ENCODE results near the gene ARFGEF2. TPM values are rescaled to one million over a fixed set of nuclear protein-coding genes. Genes with fewer than 3 reads are reported as not detected.

The ARFGEF2 gene
- total RNA-seq, 8 experiments from 2014 or later = 13.1 to 34.3 (median 23.9) TPM

- in situ Hi-C loops (cut with MboI; ENCODE audit: low pct_unique_long_range_greater_than_20kb in 2 of 9, low sequenced_read_pairs in 9 of 9, unreplicated experiment in 9 of 9) = no loop called here
- Histone ChIP-seq H3K4me1 (replicated peaks in 1 of 2) (no peaks in the 10 kb centered on the region), H3K27ac (no peak overlapping the region), H3K4me3 (no peak overlapping the region)
- no peak for ATAC-seq (replicated peaks in 6 of 8)
- WGBS, 10 experiments = 83 to 96% (median 90%) methylated on average over 2 to 6 of the region's 10 CpGs; no CpG with 5 or more reads in 5 of the 10 experiments
Observed at GRCh38 chr20:48951041-48951440, 29.5 kb downstream of the ARFGEF2 start.

GRCh38 chr20:48951646-48952045, 30.1 kb downstream of the ARFGEF2 start:
- no peak overlapping the region for H3K27ac ChIP-seq
- no peak for ATAC-seq (replicated peaks in 6 of 8)
- H3K4me1 ChIP-seq (replicated peaks in 1 of 2) = no peaks in the 10 kb centered on the region
- 23 to 100% (median 84%) methylated on average over 1 to 4 of the region's 4 CpGs for WGBS, 10 experiments
- no peak overlapping the region for H3K4me3 ChIP-seq
- in situ Hi-C loops (cut with MboI; ENCODE audit: low pct_unique_long_range_greater_than_20kb in 2 of 9, low sequenced_read_pairs in 9 of 9, unreplicated experiment in 9 of 9) = no loop called here

- H3K4me3 ChIP-seq = no peak overlapping the region
- in situ Hi-C loops (cut with MboI; ENCODE audit: low pct_unique_long_range_greater_than_20kb in 2 of 9, low sequenced_read_pairs in 9 of 9, unreplicated experiment in 9 of 9) = no loop called here
- WGBS, 10 experiments = 71 to 100% (median 98%) methylated on average over 1 to 6 of the region's 6 CpGs; no CpG with 5 or more reads in 2 of the 10 experiments
- H3K4me1 ChIP-seq (replicated peaks in 1 of 2) = no peaks in the 10 kb centered on the region
- no peak overlapping the region for H3K27ac ChIP-seq
- no peak for ATAC-seq (replicated peaks in 6 of 8)
Observed at GRCh38 chr20:48952656-48953055, 31.1 kb downstream of the ARFGEF2 start.

- Histone ChIP-seq H3K4me3 (no peak overlapping the region), H3K4me1 (replicated peaks in 1 of 2) (no peaks in the 10 kb centered on the region), H3K27ac (no peak overlapping the region)
- in situ Hi-C loops (cut with MboI; ENCODE audit: low pct_unique_long_range_greater_than_20kb in 2 of 9, low sequenced_read_pairs in 9 of 9, unreplicated experiment in 9 of 9) = no loop called here
- 90 to 100% (median 100%) methylated on average over 1 to 6 of the region's 6 CpGs; no CpG with 5 or more reads in 2 of the 10 experiments for WGBS, 10 experiments
- no peak for ATAC-seq (replicated peaks in 6 of 8)
Observed at GRCh38 chr20:48953653-48954052, 32.1 kb downstream of the ARFGEF2 start.

- in situ Hi-C loops (cut with MboI; ENCODE audit: low pct_unique_long_range_greater_than_20kb in 2 of 9, low sequenced_read_pairs in 9 of 9, unreplicated experiment in 9 of 9) = no loop called here
- Histone ChIP-seq H3K27ac (no peak overlapping the region), H3K4me3 (no peak overlapping the region), H3K4me1 (replicated peaks in 1 of 2) (no peaks in the 10 kb centered on the region)
- peak in 2 of 8 experiments; percentile 41 to 50 for ATAC-seq (replicated peaks in 6 of 8)
- WGBS, 10 experiments = 80 to 100% (median 94%) methylated on average over 1 to 2 of the region's 4 CpGs; no CpG with 5 or more reads in 5 of the 10 experiments
Observed at GRCh38 chr20:48956052-48956451, 34.5 kb downstream of the ARFGEF2 start.

- Histone ChIP-seq H3K4me1 (replicated peaks in 1 of 2) (no peaks in the 10 kb centered on the region), H3K4me3 (no peak overlapping the region), H3K27ac (no peak overlapping the region)
- in situ Hi-C loops (cut with MboI; ENCODE audit: low pct_unique_long_range_greater_than_20kb in 2 of 9, low sequenced_read_pairs in 9 of 9, unreplicated experiment in 9 of 9) = no loop called here
- ATAC-seq (replicated peaks in 6 of 8) = peak in 2 of 8 experiments; percentile 24 to 34
- WGBS, 10 experiments = 40 to 92% (median 49%) methylated on average over 1 to 2 of the region's 2 CpGs; no CpG with 5 or more reads in 6 of the 10 experiments
Observed at GRCh38 chr20:48957053-48957481, 35.6 kb downstream of the ARFGEF2 start.

GRCh38 chr20:48957533-48957932, 36.0 kb downstream of the ARFGEF2 start:
- no peak overlapping the region for H3K27ac ChIP-seq
- in situ Hi-C loops (cut with MboI; ENCODE audit: low pct_unique_long_range_greater_than_20kb in 2 of 9, low sequenced_read_pairs in 9 of 9, unreplicated experiment in 9 of 9) = no loop called here
- WGBS, 10 experiments = 29 to 100% (median 58%) methylated on average over 1 to 2 of the region's 2 CpGs; no CpG with 5 or more reads in 3 of the 10 experiments
- H3K4me3 ChIP-seq = no peak overlapping the region
- H3K4me1 ChIP-seq (replicated peaks in 1 of 2) = no peaks in the 10 kb centered on the region
- ATAC-seq (replicated peaks in 6 of 8) = peak in 3 of 8 experiments; percentile 67 to 85 (median 83)

GRCh38 chr20:48958743-48959142, 37.2 kb downstream of the ARFGEF2 start:
- no peak overlapping the region for H3K27ac ChIP-seq
- H3K4me3 ChIP-seq = no peak overlapping the region
- in situ Hi-C loops (cut with MboI; ENCODE audit: low pct_unique_long_range_greater_than_20kb in 2 of 9, low sequenced_read_pairs in 9 of 9, unreplicated experiment in 9 of 9) = no loop called here
- no peak for ATAC-seq (replicated peaks in 6 of 8)
- 80 to 100% (median 100%) methylated on average over 1 to 2 of the region's 2 CpGs; no CpG with 5 or more reads in 6 of the 10 experiments for WGBS, 10 experiments
- H3K4me1 ChIP-seq (replicated peaks in 1 of 2) = no peaks in the 10 kb centered on the region

- in situ Hi-C loops (cut with MboI; ENCODE audit: low pct_unique_long_range_greater_than_20kb in 2 of 9, low sequenced_read_pairs in 9 of 9, unreplicated experiment in 9 of 9) = no loop called here
- Histone ChIP-seq H3K4me1 (replicated peaks in 1 of 2) (no peaks in the 10 kb centered on the region), H3K4me3 (no peak overlapping the region), H3K27ac (no peak overlapping the region)
- WGBS, 10 experiments = 73 to 100% (median 94%) methylated on average over 1 to 9 of the region's 9 CpGs
- ATAC-seq (replicated peaks in 6 of 8) = no peak
Observed at GRCh38 chr20:48959899-48960550, 38.5 kb downstream of the ARFGEF2 start.

GRCh38 chr20:48962421-48962820, 40.9 kb downstream of the ARFGEF2 start:
- no peak for ATAC-seq (replicated peaks in 6 of 8)
- Histone ChIP-seq H3K4me3 (no peak overlapping the region), H3K4me1 (replicated peaks in 1 of 2) (no peaks in the 10 kb centered on the region), H3K27ac (no peak overlapping the region)
- WGBS, 10 experiments = 79 to 100% (median 92%) methylated on average over 1 to 4 of the region's 4 CpGs; no CpG with 5 or more reads in 1 of the 10 experiments
- in situ Hi-C loops (cut with MboI; ENCODE audit: low pct_unique_long_range_greater_than_20kb in 2 of 9, low sequenced_read_pairs in 9 of 9, unreplicated experiment in 9 of 9) = no loop called here

GRCh38 chr20:48962976-48963771, 41.7 kb downstream of the ARFGEF2 start:
- in situ Hi-C loops (cut with MboI; ENCODE audit: low pct_unique_long_range_greater_than_20kb in 2 of 9, low sequenced_read_pairs in 9 of 9, unreplicated experiment in 9 of 9) = no loop called here
- H3K27ac ChIP-seq = no peak overlapping the region
- H3K4me3 ChIP-seq = no peak overlapping the region
- no peak for ATAC-seq (replicated peaks in 6 of 8)
- 76 to 100% (median 96%) methylated on average over 2 to 10 of the region's 11 CpGs; no CpG with 5 or more reads in 2 of the 10 experiments for WGBS, 10 experiments
- no peaks in the 10 kb centered on the region for H3K4me1 ChIP-seq (replicated peaks in 1 of 2)

GRCh38 chr20:48965189-48965910, 43.8 kb downstream of the ARFGEF2 start:
- Histone ChIP-seq H3K4me3 (no peak overlapping the region), H3K27ac (no peak overlapping the region), H3K4me1 (replicated peaks in 1 of 2) (no peaks in the 10 kb centered on the region)
- 79 to 100% (median 96%) methylated on average over 1 to 2 of the region's 3 CpGs for WGBS, 10 experiments
- in situ Hi-C loops (cut with MboI; ENCODE audit: low pct_unique_long_range_greater_than_20kb in 2 of 9, low sequenced_read_pairs in 9 of 9, unreplicated experiment in 9 of 9) = no loop called here
- no peak for ATAC-seq (replicated peaks in 6 of 8)

All from motor neuron (in vitro differentiated cells).